ENCODE data around the gene NOXO1. TPM values are rescaled to one million over a fixed set of nuclear protein-coding genes. Genes with fewer than 3 reads are reported as not detected.

Gene NOXO1
- total and polyA plus RNA-seq, 10 of the 15 experiments (the other 5 are each of a cell fraction or from before 2014, with no cell fraction given) = 0.09 to 0.76 (median 0.26) TPM; not detected in 4

GRCh38 chr16:1946495-1947368 is 34.5 kb downstream of the NOXO1 start:
- no peak overlapping the region for H2AFZ ChIP-seq (ENCODE audit: control insufficient read depth, low read depth, low read length)
- H3K27me3 ChIP-seq (replicated peaks in 1 of 2; ENCODE audit: control insufficient read depth in 2 of 2, insufficient read depth in 2 of 2, low read length in 1 of 2) = no peaks in the 10 kb centered on the region; a peak in 1 of 4 replicates
- intact Hi-C loops (cut with micrococcal nuclease; ENCODE audit: unreplicated experiment) (no loop called here), in situ Hi-C loops (cut with MboI) (no loop called here)
- H3K36me3 ChIP-seq (ENCODE audit: control insufficient read depth in 2 of 2, insufficient read depth in 2 of 2, low read length in 1 of 2) = no peaks in the 10 kb centered on the region
- ChIA-PET POLR2A (no interaction called here), SMC1A (ENCODE audit: uncharacterized antibody, unreplicated experiment) (no interaction called here), RAD21 (ENCODE audit: unreplicated experiment) (no interaction called here), CTCF (interaction anchor here (1.8 kb wide), 1 partner anchor 14 kb away, joined by 4 read pairs; no protein-coding TSS in a partner anchor)
- WGBS (ENCODE audit: insufficient coverage, insufficient replicate concordance, low lambda C conversion rate, missing lambda C conversion rate) = 71% methylated on average over 38 of the region's 38 CpGs
- no TSS peak for BruUV-seq (replicated peaks)
- no peak overlapping the region for H3K4me3 ChIP-seq
- ATAC-seq = no peak
- H4K20me1 ChIP-seq (ENCODE audit: control insufficient read depth, insufficient read depth) = no peaks in the 10 kb centered on the region
- H3K4me2 ChIP-seq (ENCODE audit: control insufficient read depth, insufficient read depth) = no peak overlapping the region
- H3K4me1 ChIP-seq (ENCODE audit: control insufficient read depth, insufficient read depth, low read length) = peaks cover 9% of the 10 kb centered on the region; the same call in 1 of the 2 replicates
- H3K9ac ChIP-seq (ENCODE audit: control insufficient read depth, insufficient read depth, low read length) = no peak overlapping the region
- TF ChIP-seq CEBPB (IDR thresholded peaks at IDR 0.05; ENCODE audit: borderline replicate concordance in 1 of 2, low read depth in 2 of 2, low read length in 2 of 2) = no peak
- TF ChIP-seq SIX5 (IDR thresholded peaks at IDR 0.05; ENCODE audit: low read depth, low read length, severe bottlenecking) = no peak
- TF ChIP-seq MTA2 (IDR thresholded peaks at IDR 0.05; ENCODE audit: low read depth) = no peak
- TF ChIP-seq SUZ12 (IDR thresholded peaks at IDR 0.05; ENCODE audit: unreplicated experiment) = no peak
- no peak for TF ChIP-seq HDAC6 (IDR thresholded peaks at IDR 0.05; ENCODE audit: unreplicated experiment)
- TF ChIP-seq ATF2 (IDR thresholded peaks at IDR 0.05; ENCODE audit: low read length) = no peak
- TF ChIP-seq LARP7 (IDR thresholded peaks at IDR 0.05) = no peak
- TF ChIP-seq CBX3 (IDR thresholded peaks at IDR 0.05; ENCODE audit: borderline replicate concordance, low read depth) = no peak
- TF ChIP-seq KLF5 (IDR thresholded peaks at IDR 0.05; ENCODE audit: partially characterized antibody) = no peak
- TF ChIP-seq ZNF274 (IDR thresholded peaks at IDR 0.05; ENCODE audit: insufficient read depth, insufficient read length) = no peak
- no peak for TF ChIP-seq RAD51 (IDR thresholded peaks at IDR 0.05)
- no peak for TF ChIP-seq GATAD2B (conservative IDR thresholded peaks at IDR 0.05; ENCODE audit: low read depth)
- TF ChIP-seq IKZF2 (IDR thresholded peaks at IDR 0.05) = no peak
- no peak for TF ChIP-seq MYB (IDR thresholded peaks at IDR 0.05; ENCODE audit: borderline replicate concordance, low read depth, low read length)
- no peak for TF ChIP-seq YBX1 (IDR thresholded peaks at IDR 0.05)
- no peak for TF ChIP-seq TCF7 (IDR thresholded peaks at IDR 0.05; ENCODE audit: borderline replicate concordance)
- TF ChIP-seq RFX5 (IDR thresholded peaks at IDR 0.05; ENCODE audit: low read depth, low read length) = no peak
- TF ChIP-seq SMC3 (IDR thresholded peaks at IDR 0.05; ENCODE audit: borderline replicate concordance, low read length) = no peak
- no peak for TF ChIP-seq YY1 (IDR thresholded peaks at IDR 0.05; ENCODE audit: low read depth, low read length)
- no peak for TF ChIP-seq RELB (IDR thresholded peaks at IDR 0.05; ENCODE audit: low read depth)
- no peaks in the 10 kb centered on the region for H3K9me3 ChIP-seq (replicated peaks; ENCODE audit: control insufficient read depth, insufficient read depth, low read length)
- peaks cover 10% of the 10 kb centered on the region for H3K79me2 ChIP-seq (ENCODE audit: control insufficient read depth, insufficient read depth, low read length)
- H3K27ac ChIP-seq (ENCODE audit: control insufficient read depth, insufficient read depth) = no peak overlapping the region
- FAIRE-seq = no peak
- DNase-seq (ENCODE audit: low read depth, low spot score) = no peak

Measured in GM12878 (cell line).